AG08396 (cell line): ENCODE results near the gene WTAP.
A peak's percentile ranks its signal among the peaks of the same experiment; 100 is the strongest.
"Not testable (repeated sequence)": the region's sequence is repeated elsewhere in the genome, so short reads cannot be mapped to it uniquely, and the experiment has no call there.

Experiments used
- DNase-seq: peaks from one replicate; pipeline ENCODE4 v3.0.0; 2012; ENCODE audit warnings: low spot score, mixed read lengths

Gene WTAP

DNA sequence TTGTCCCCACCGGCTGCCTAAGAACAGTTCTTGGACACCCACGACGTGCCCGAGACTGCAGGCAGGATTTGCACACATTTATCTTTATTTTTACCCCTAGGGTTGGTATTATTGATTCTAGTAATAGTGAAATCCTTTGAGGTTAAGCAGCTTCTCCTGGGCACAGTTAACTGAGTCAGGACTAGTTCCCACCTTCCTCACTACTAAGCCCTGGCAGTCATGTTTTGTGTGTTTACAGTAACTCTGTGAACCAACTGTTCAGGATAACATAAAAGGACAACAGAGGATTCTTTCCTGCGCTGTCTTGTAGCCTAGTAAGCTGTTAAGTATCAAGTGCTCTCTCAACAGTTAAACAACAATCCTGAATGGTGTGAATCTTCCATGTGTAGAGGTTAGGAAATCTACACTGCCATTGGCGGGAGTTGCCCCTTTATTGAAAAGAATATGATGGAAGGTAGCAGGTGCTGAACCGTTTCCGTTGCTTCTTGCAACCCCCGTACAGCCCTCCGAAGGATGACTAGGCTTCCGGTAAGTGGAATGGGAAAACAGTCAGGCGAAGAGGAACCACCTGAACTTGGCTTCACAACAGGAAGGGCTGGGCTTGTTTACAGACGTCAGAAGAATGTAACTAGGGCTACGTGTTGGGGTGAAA lies 33.3 kb upstream of the WTAP start:
- DNase-seq, result peak; percentile 17

DNA sequence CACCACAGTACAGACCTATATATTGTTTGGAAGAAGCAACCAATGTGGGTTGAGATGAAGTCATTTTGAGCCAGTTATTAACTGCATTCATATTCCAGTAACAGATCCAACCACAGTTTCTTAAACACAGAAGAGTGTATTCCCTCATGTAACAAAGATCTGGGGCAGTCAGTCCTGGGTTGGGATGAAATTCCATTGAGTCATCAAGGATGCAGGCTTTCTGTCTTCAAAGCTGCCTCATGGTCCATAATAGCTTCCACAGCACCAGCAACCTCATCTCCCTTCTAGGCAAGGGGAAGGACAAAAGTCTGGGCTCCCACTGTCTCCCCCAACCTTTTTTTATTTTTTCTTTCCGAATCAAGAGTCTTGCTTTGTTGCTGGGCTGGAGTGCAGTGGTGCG lies 31.3 kb upstream of the WTAP start:
- DNase-seq, result peak; percentile 64

DNA sequence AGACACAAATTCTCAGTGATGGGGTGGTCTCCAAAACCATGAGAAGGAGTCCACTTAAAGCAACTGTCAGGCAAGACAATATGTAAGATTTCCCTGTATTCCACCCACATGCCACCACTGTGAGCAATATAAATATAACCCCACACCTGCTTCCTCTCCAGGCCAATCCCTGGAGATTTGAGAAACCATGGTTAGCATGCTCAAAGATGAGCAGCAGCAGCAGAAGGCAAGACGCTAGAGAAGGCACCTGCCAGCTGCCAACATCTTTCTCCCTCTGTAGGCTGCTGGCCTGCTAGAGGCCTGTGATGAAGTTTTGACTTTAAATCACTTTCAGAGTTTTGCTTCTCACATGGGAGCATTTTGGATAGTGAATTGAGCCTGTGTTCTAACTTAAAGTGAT lies 26.3 kb upstream of the WTAP start:
- no peak for DNase-seq

DNA sequence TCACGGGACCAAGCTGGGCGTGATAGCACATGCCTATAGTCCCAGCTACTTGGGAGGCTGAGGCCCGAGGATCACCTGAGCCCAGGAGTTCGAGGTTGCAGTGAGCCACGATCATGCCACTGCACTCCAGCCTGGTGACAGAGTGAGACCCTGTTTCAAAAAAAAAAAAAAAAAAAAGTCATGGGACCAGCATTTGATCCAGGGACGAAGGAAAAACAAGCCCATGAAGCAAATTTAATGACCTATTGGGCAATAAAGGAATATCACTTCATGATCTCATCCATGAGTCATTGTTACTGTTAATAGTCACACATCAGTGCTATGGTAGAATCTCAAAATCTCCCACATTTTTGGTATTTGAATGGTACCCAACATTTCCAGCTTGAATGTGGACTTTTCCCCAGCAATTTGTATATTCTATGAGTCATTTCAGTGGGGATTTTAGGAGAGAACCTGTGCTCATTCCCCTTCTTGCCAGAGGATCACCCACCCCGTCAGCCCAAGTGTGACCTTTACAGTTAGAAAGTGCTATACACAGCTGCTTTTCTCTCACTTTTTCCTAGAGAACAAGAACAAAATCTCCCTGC lies 25.8 kb upstream of the WTAP start:
- peak; percentile 56 for DNase-seq

DNA sequence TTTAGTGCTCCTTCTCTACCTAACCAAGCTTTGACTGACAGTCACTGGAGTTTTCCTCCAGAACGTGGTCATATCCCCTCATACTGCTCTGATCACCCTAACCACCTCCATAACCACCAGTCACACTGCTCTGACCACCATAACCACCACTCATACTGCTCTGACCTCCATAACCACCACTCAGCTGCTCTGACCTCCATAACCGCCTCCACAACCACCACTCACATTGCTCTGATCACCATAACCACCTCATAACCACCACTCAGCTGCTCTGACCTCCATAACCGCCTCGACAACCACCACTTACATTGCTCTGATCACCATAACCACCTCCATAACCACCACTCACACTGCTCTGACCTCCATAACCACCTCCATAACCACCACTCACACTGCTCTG lies 16.7 kb upstream of the WTAP start:
- not testable (repeated sequence) for DNase-seq

DNA sequence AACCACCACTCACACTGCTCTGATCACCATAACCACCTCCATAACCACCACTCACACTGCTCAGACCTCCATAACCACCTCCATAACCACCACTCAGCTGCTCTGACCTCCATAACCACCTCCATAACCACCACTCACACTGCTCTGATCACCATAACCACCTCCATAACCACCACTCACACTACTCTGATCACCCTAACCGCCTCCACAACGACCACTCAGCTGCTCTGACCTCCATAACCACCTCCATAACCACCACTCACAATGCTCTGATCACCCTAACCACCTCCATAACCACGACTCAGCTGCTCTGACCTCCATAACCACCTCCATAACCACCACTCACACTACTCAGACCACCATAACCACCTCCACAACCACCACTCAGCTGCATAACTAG lies 14.9 kb upstream of the WTAP start:
- DNase-seq, result not testable (repeated sequence)

DNA sequence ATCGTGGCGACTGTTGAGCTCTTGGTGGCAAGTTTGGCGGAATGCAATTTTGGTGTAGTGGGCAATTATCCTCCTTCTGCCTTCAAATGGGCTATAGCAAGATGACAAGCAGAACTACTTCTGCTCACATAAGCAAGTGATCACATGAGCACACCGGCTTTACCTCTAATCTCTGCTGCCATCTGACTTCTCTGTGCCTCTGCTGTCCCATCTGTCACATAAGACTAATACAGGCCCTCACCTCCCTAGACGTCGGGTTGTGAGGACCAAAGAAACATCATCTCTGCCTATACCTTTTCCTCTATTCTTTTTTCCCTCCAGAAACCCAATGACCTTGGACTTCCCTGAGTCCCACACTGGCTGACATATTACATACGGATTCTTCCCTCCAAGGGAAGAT lies 13.3 kb upstream of the WTAP start:
- DNase-seq, result no peak

DNA sequence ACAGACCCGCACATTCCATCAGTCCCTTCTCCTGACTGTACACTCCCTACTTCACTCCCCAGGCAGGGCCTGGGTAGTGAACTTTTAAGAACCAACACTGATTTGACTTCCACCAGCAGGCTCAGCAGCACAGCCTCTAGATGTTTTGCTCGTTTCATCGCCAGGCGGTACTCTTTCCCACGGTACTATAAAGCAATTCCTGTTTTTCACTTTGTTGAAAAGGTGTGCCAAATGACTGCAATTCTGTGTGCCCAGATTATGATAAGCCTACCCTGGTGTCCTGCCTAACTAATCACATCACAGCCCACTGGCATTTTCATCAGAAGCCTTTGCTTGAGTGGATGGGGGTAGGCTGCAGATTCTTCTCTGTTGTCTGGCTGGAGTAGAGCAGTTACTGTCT lies 12.9 kb upstream of the WTAP start:
- no peak for DNase-seq

DNA sequence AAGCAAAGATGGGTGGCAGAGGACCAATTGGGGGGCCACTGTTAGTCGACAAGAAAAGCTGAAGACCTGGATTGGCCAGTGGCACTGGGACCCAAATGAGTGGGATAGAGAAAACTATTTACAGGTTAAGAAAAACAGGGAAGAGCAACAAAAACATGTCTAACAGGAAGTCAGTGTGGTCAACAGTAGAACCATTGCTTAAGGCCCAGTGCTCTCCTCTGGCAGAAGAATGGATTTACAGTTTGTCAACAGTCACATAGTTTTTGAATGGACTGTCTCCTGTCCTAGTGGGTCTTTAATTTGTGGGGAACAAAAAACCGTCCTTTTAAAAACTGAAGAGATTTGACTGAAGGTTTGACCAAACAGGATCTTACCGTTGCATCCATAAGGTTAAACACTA lies 12.1 kb upstream of the WTAP start:
- DNase-seq, result no peak

DNA sequence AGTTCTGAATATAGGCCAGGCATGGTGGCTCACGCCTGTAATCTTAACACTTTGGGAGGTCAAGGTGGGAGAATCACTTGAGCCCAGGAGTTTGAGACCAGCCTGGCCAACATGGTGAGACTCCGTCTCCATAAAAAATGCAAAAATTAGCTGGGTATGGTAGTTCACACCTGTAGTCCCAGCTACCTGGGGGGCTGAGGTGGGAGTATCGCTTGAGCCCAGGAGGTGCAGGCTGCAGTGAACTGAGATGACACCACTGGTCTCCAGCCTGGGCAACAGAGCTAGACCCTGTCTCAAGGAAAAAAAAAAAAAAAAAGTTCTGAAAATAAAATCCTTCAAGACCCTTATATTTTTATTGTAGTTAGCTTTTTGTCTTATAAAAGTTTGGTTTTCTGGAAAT lies 11.7 kb upstream of the WTAP start:
- DNase-seq, result no peak

DNA sequence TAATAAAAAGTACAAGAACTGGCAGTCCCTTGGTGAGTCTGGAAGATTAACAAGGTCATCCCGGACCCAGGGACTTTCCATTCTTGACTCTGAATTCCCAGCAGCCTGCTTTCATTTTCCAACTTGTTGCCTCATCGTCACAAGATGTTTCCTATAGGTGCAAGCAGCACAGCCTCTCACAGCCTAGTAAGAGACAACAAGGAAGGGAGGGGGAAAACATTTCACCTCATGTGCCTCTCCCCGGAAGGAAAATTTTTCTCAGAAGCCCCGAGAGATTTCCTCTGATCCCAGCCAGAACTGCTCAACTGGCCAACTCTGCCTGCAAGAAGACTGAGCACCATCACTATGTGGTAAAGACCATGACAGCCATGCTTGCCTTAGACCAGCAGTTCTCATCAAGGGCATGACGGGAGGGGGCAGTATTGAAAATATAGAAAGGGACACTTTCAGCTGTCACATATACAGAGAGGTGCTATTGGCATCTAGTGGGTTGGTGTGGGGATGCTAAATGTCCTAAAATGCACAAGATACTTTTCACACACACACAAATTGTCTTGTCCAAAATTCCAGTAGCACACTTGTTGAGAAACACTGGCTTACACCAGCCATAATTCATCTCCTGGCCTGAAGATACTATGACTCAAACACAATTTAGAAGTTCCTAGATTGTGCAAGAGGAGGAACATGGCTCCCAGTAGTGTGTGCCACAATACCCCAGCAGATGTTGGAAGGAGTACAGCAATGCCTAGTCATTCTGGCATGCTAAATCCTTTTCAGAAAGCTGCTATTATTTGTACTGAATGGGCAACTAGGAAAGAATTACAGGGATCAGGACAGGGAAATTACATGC lies 10.8 kb upstream of the WTAP start:
- DNase-seq, result peak; percentile 76

DNA sequence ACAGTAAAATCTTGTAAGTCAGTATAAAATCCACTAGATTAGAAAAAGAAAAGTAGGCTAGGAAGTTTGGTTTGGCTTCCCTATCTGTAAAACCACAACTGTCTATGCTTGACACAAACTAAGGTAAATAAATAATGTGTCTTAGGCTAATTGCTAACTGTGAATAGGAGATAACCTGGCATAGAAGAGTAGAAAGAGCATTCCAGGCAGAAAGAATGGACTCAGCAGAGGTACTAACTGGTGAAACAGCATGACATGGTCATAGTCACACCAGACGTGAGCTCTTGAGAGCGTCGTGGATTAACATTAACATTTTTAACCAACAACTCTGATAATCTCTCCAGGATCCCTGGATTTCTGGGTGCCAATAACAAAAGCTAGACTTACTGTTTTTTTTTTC lies 8.7 kb upstream of the WTAP start:
- no peak for DNase-seq

DNA sequence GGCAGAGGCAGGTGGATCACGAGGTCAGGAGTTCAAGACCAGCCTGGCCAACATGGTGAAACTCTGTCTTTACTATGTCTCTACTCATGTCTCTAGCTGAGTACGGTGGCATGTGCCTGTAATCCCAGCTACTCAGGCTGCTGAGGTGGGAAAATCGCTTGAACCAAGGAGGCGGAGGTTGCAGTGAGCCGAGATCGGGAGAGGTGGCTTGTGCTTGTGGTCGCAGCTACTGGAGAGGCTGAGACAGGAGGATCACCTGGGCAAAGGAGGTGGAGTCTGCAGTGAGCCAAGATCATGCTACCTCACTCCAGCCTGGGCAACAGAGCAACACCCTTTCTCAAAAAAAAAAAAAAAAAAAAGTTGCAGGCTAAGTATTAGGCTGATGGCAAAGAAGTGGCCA lies 8.0 kb upstream of the WTAP start:
- DNase-seq, result no peak

DNA sequence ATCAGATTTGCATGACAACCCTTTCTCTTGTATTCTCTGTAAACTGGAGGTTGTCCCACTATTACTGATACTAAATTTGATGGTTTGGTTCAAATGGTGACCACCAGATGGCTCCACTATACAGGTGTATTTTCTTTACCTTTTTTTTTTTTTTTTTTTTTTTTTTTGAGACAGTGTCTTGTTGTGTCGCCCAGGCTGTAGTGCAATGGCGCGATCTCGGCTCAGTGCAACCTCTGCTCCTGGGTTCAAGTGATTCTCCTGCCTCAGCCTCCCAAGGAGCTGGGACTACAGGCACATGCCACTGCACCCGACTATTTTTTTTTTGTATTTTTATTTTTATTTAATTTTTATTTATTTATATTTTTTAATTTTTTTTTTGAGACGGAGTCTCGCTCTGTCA lies 6.6 kb upstream of the WTAP start:
- no peak for DNase-seq

DNA sequence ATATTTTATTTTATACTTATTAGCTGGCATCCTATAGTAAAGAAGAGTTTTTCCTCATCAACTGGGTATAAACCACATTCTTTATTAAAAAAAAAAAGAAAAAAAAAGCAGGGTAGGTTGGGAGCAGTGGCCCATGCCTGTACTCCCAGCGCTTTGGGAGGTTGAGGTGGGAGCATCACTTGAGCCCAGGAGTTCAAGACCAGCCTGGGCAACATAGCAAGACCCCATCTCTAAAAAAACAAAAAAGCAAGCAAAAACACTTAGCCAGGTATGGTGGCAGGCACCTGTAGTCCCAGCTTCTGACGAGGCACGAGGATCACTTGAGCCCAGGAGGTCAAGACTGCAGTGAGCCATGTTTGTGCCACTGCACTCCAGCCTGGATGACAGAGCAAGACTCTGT lies 5.3 kb upstream of the WTAP start:
- DNase-seq, result not testable (repeated sequence)

DNA sequence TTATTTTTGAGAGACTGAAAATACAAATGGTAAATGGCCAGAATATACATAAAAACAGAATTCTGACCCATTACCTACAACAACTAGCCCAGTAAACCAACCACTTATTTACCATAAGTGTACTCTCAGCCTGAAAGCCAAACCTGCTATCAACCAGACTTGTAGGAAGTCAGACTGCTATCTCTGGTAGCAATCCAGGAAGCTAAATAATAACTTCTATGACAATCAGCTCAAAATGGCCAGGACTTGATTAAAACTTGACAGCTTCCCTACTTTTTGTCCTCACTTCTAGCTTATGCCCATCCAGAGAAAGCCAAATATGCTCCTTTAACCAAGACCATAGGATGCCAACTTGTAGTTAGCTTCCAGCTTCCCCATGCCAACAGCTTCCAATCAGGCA lies 4.7 kb upstream of the WTAP start:
- DNase-seq, result no peak

DNA sequence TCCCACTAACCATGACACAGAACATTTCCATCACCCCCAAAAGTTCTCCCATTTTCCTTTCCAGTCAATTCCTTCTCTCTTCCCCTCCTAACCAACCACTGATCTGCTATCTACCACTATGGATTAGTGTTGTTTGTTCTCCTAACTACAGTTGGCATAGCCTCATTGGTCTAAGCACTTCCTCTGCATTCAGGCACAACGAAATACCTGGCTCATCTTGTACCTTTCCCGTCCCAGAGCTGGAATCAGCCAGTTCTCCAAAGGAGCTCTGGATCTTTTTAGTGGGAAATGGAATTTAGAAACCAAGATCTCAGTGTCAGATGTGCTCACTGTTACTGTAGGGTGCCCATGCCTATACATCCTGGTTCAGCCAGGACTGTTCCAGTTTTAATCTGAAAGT lies 4.0 kb upstream of the WTAP start:
- no peak for DNase-seq

DNA sequence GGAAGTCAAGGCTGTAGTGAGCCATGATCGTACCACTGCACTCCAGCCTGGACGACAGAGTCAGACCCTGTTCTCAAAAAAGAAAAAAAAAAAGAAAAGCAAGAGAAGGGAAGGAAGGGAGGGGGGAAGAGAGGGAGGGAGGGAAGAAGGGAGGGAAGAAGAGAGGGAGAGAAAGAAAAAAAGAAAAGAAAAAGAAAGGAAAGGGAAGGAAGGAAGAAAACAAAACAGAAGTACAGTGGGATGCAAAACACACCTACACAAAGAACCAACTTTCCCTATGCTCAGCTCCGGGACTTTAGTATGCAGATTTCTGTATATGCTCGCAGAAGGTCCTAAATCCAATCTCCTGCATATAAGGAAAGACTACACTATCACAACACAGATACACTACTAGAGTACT lies 2.5 kb upstream of the WTAP start:
- no peak for DNase-seq

DNA sequence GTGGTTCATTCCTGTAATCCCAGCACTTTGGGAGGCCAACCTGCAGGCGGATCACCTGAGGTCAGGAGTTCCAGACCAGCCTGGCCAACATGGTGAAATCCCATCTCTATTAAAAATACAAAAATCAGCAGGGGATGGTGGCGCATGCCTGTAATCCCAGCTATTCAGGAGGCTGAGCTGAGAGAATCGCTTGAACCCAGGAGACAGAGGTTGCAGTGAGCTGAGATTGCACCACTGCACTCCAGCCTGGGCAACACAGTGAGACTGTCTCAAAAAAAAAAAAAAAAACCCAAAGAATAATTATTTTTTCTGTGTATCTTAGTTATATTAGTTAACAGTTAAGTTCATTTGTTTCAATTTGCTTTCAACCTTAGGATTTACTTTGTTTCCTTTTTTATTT lies 2.1 kb upstream of the WTAP start:
- not testable (repeated sequence) for DNase-seq

DNA sequence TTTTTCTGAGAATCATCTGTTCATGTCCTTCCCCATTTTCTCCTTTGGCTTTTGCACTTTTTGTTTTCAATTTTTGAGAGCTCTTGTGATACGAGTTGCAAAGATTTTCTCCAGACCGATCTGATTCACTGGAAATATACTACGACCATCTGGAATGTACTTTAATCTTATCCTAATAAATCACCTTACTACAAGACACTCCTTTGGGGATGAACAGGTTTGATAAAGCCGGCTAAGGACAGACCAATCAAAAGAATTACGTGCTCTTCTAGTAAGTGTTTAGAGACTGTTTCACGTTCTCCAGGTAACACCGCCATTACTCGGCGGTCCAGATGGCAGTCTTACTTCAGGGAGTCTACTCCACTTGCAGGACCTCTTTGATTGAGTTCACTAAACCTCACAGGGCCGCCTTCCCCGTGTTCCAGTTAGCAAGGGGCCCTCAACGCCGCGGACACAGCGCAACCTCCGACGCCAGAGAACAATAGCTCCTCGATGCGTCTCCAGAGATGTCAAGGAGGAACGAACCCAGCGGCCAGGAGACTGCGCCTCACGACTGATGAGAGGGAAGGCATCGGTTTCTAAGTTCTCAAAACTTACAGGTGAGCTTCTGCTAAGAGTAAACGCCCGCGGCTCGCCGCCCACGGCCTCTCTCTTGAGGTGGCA lies 920 bp upstream of the WTAP start:
- no peak for DNase-seq

DNA sequence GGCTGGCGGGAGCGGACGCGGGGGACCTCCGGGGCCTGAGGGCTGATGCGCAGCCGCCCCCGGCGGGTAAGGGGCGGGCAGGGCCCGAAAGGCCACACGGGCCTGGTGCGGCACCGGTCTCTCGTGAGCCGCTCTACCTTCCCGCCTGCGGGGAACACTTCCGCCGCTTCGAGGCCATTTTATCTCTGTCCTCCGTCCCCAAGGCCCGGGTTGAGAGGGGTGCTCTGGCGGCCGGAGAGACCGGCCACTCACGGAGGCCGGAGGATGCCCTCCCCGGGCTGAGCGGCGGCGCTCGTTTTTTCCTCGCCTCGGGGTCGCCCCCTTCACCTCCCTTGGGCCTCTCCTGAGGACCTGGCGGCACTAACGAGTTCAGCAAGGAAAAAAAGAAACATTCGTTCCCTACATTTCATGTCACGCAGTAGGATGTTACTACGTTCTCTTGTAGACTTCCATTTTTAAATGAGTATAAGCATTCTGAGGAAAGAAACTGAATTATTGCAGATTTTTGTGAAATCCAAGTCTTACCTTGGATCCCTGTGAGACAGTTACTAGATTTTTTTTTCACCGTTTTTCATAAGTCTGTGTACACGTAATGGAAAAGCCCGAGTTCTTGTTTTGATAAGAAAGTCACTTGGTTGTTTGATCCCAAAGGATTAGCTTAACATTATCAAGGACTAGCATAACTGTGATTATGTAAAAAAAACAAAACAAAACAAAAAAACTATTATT lies 575 bp downstream of the WTAP start:
- DNase-seq, result peak; percentile 54

DNA sequence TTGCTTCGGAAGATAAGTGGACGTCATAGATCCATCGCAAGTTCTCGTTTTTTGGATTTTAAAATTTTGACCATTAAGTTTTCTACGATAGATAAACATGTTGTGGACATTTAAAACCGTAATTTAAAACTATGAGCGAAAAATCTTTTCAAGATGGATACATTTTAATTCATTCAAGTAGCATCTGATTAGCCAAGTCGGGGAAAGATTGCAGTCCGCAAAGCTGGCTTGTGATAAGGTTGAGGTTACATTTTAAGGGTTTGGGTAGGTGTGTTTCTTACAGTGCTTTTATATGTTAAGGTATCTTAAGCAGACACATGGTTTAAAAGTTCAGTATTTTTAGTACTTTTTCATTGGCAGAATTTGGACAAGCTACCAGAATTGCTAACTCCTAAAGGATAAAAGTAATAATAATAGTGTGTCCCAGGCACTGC lies 1.2 kb downstream of the WTAP start:
- DNase-seq, result no peak
